HUES48 (cell line): ENCODE results near the gene HP.

ENCODE experiments used
- H3K27ac ChIP-seq: one replicate; pipeline ENCODE4 v1.7.0; 2013; ENCODE audit warnings: low read depth, low read length, inconsistent platforms
- H3K27me3 ChIP-seq: 2 replicates; pipeline ENCODE4 v1.6.1; 2013; ENCODE audit warnings: mild to moderate bottlenecking, low read length; ENCODE audit not compliant: control insufficient read depth, insufficient read depth
- H3K36me3 ChIP-seq: 2 replicates; pipeline ENCODE4 v1.6.1; 2013; ENCODE audit warnings: low read length; ENCODE audit not compliant: control insufficient read depth, insufficient read depth
- H3K4me1 ChIP-seq: 2 replicates; pipeline ENCODE4 v1.6.1; 2013; ENCODE audit warnings: mild to moderate bottlenecking, low read length; ENCODE audit not compliant: control insufficient read depth, insufficient read depth
- H3K4me3 ChIP-seq: 2 replicates; pipeline ENCODE4 v1.5.1; 2013; ENCODE audit warnings: mild to moderate bottlenecking, low read depth, low read length
- H3K9ac ChIP-seq: 2 replicates; pipeline ENCODE4 v1.6.1; 2013; ENCODE audit warnings: mild to moderate bottlenecking, low read depth, low read length, moderate library complexity
- H3K9me3 ChIP-seq: 2 replicates; pipeline ENCODE4 v1.6.1; 2013; ENCODE audit warnings: low read length; ENCODE audit not compliant: control insufficient read depth, insufficient read depth

Gene HP

GRCh38 chr16:72021043-72021442 is 33.3 kb upstream of the HP start:
- Histone ChIP-seq H3K27me3 (no peaks in the 10 kb centered on the region), H3K36me3 (peaks cover 80% of the 10 kb centered on the region), H3K9ac (no peak overlapping the region), H3K9me3 (no peaks in the 10 kb centered on the region), H3K27ac (no peak overlapping the region), H3K4me3 (no peak overlapping the region), H3K4me1 (no peaks in the 10 kb centered on the region)

GRCh38 chr16:72022127-72022526 is 32.2 kb upstream of the HP start:
- H3K9ac ChIP-seq: no peak overlapping the region
- no peaks in the 10 kb centered on the region for H3K4me1 ChIP-seq
- H3K4me3 ChIP-seq: no peak overlapping the region
- no peak overlapping the region for H3K27ac ChIP-seq
- H3K27me3 ChIP-seq: no peaks in the 10 kb centered on the region
- no peaks in the 10 kb centered on the region for H3K9me3 ChIP-seq
- peaks cover 69% of the 10 kb centered on the region for H3K36me3 ChIP-seq

DNA sequence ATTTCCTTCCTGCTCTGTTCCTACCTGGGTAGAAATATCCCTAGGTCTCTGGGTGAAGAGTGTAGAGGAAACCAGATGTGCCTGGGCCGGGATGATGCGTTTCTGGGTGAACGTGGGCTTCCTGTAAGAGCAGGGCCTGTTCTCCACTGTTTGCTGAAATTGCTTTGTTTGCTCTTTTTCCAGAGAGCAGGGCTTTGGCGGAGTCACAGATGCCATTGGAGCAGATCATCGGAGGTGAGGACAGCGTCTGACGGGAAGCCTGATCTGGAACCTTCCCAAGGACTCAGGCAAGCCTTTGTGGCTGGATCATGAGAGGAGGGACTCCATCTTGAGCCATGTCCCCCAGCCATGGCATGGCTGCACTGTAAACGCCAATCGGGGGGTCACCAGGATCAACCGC is 30.3 kb upstream of the HP start:
- H3K4me1 ChIP-seq: no peaks in the 10 kb centered on the region

DNA sequence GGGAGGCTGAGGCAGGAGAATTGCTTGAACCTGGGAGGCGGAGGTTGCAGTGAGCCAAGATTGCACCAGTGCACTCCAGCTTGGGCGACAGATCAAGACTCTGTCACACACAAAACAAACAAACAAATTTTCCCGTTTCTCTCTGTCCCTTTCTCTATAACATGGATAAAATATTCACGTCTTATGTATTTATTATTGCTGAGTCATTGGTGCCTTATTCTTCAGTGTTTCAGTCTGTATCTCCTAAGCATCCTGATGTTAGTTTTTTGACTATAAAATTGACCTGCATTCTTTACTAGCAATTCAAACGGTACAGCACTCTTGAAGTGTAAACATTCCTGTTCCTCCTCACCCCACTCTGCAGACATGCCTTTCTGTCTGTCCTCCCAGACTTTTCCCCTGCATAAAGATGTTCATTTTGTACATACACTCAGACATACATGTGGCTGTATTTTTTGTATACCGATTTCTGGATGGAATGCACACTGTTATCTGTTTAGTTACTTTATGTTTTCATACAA is 29.4 kb upstream of the HP start:
- H3K9ac ChIP-seq: no peak overlapping the region
- H3K9me3 ChIP-seq: no peaks in the 10 kb centered on the region
- H3K27me3 ChIP-seq: no peaks in the 10 kb centered on the region
- no peaks in the 10 kb centered on the region for H3K4me1 ChIP-seq
- H3K4me3 ChIP-seq: no peak overlapping the region
- H3K27ac ChIP-seq: no peak overlapping the region
- H3K36me3 ChIP-seq: peaks cover 46% of the 10 kb centered on the region

More for the DNA sequence above, 30.3 kb upstream of the HP start:
- H3K27ac ChIP-seq: no peak overlapping the region
- H3K9ac ChIP-seq: no peak overlapping the region
- peaks cover 54% of the 10 kb centered on the region for H3K36me3 ChIP-seq
- no peaks in the 10 kb centered on the region for H3K27me3 ChIP-seq
- H3K4me3 ChIP-seq: no peak overlapping the region
- no peaks in the 10 kb centered on the region for H3K9me3 ChIP-seq

DNA sequence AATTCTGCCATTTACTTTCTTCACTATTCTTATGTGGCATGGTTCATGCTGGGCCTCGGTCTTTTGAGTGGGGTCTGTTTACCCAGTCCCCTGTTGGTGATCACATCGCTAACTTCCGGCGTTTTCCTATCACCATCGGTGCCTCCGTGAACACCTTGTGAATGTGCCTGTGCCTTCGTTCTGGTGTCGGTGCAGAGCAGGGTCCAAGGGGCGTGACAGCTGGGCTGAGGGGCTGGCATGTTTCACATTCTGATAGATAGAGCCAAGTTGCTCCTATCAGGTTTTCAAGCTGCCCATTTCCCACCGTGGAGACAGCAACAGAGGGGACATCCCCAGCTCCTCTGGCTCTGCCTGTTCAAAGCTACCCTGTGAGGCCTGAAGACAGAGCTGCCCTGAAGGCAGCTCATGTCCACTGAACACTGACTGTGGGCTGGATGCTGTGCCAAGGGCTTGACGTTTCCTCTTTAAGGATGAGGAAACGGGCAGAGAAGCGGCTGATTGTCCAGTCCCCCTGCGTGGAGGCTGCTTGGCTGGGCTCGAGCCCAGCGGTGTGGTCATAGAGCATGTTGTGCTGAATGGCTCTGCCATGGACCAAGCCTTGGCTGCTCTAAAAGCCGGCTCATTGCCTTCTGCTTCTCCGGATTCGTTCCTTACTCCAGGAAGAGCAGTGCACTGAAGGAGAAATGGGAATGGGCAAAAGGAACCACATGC is 28.7 kb upstream of the HP start:
- no peak overlapping the region for H3K27ac ChIP-seq
- no peak overlapping the region for H3K4me3 ChIP-seq
- H3K27me3 ChIP-seq: no peaks in the 10 kb centered on the region
- no peaks in the 10 kb centered on the region for H3K4me1 ChIP-seq
- H3K36me3 ChIP-seq: peaks cover 42% of the 10 kb centered on the region
- no peak overlapping the region for H3K9ac ChIP-seq
- no peaks in the 10 kb centered on the region for H3K9me3 ChIP-seq

- peaks cover 23% of the 10 kb centered on the region for H3K36me3 ChIP-seq
Measured at GRCh38 chr16:72027669-72028378, 26.5 kb upstream of the HP start.

DNA sequence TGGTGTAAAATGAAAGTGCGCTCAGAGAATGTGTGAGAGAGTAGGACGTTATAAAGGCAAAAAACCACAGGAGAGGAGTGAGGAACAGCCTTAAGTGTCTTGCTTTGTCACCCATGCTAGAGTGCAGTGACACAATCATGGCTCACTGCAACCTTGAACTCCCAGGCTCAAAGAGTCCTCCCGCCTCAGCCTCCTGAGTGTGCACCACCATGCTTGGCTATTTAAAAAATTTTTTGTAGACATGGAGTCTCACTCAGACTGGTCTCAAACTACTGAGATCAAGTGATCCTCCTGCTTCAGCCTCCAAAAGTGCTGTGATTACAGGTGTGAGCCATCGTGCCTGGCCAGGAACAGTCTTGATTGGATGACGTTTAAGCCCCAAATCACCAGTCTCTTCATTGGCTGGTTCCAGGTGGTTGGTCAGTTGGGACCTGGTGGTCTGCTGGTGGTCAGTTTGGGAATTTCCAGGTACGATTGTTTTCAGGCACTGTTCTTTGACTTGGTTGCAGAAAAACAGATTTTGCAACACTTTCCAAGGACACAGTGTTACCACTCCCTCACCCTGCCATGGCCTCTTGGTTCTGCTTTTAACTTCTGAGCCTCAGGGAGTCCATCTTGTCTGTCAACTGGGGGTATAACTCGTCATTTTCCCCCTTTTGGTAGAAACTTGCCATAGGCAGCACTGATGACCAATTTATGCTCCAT is 24.6 kb upstream of the HP start:
- Histone ChIP-seq H3K36me3 (peaks cover 6% of the 10 kb centered on the region; the same call in 1 of the 2 replicates), H3K4me1 (peaks cover 12% of the 10 kb centered on the region), H3K9ac (no peak overlapping the region), H3K4me3 (no peak overlapping the region), H3K27ac (no peak overlapping the region), H3K27me3 (no peaks in the 10 kb centered on the region), H3K9me3 (no peaks in the 10 kb centered on the region)

More at GRCh38 chr16:72027669-72028378, 26.5 kb upstream of the HP start:
- Histone ChIP-seq H3K4me3 (no peak overlapping the region), H3K27ac (no peak overlapping the region), H3K9ac (no peak overlapping the region), H3K27me3 (no peaks in the 10 kb centered on the region), H3K4me1 (peaks cover 11% of the 10 kb centered on the region), H3K9me3 (no peaks in the 10 kb centered on the region)

DNA sequence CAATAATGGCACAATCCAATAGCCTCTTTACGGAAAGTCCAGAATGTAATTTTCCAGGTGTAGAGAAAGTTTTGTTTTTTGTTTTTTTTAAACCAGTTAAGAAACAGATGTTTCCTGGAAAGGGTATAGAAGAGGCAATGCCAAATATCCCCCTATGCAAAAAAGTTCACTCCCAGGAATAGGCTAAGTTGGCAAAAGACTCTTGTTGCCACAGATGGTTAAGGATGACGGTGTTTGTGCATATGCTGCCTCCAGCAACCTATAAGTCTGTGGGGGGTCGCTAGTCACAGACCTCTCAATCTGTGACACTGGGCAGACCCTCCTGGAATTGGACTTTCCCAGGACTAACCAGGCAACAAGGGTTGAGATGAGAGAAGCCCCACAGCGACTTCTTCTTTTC is 20.9 kb upstream of the HP start:
- Histone ChIP-seq H3K9me3 (no peaks in the 10 kb centered on the region), H3K9ac (no peak overlapping the region), H3K4me3 (no peak overlapping the region), H3K36me3 (no peaks in the 10 kb centered on the region), H3K27me3 (no peaks in the 10 kb centered on the region), H3K4me1 (peaks cover 12% of the 10 kb centered on the region), H3K27ac (no peak overlapping the region)

GRCh38 chr16:72036098-72036497 is 18.2 kb upstream of the HP start:
- Histone ChIP-seq H3K9me3 (no peaks in the 10 kb centered on the region), H3K4me1 (peaks cover 12% of the 10 kb centered on the region), H3K4me3 (no peak overlapping the region), H3K9ac (no peak overlapping the region), H3K27ac (no peak overlapping the region), H3K27me3 (no peaks in the 10 kb centered on the region), H3K36me3 (no peaks in the 10 kb centered on the region)

DNA sequence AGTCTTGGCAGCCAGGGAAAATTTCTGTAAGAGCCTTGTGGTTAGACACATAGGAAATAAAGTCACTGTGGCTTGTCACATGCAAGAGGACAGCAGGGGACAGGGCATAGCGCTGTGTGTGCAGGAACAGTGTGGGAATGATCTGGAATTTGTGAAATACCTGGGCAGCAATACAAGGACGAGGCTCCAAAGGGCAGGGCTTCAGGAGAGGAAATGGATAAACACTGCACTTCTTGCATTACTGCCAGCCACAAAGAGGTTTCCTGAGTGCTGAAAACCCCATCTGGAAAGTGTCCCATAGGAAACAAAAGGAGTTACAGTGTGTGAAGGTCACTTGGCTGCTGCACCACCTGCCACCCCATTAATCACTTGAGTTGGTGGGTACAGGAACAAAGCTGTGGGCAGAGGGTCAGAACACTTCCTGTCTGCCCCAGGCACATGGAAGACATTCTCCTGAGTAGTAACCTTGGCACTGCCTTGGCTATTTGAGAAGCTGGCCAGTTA is 12.1 kb upstream of the HP start:
- Histone ChIP-seq H3K4me1 (no peaks in the 10 kb centered on the region), H3K9me3 (no peaks in the 10 kb centered on the region), H3K27me3 (no peaks in the 10 kb centered on the region), H3K9ac (no peak overlapping the region), H3K36me3 (no peaks in the 10 kb centered on the region), H3K4me3 (no peak overlapping the region), H3K27ac (no peak overlapping the region)
